ENCODE results near the gene RAP1GAP2. TPM values are rescaled to one million over a fixed set of nuclear protein-coding genes. Genes with fewer than 3 reads are reported as not detected.
"Not testable (repeated sequence)": the region's sequence is repeated elsewhere in the genome, so short reads cannot be mapped to it uniquely, and the experiment has no call there.

The RAP1GAP2 gene
- total RNA-seq, 1 donor, result 2.9 TPM

DNA sequence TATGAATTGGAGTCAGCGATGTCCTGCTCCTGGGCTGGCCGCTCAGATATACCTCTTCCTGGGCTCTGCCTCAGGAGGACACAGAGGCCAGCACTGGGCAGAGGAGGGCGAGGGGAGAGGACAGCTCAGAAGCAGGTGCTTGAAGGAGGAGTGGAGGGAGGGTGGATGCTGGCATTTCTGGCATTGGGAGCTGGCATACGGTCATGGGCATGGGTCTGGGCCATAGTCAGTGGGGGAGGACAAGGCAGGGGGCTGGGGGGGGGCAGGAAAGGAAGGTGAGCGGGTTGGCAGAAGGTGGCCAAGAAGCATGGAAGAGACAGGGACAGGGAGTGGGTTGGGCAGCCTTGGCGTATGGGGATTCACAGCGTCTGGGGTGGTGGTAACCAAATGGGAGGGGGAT is 16.7 kb upstream of the RAP1GAP2 start:
- no peaks in the 10 kb centered on the region for H4K20me1 ChIP-seq (ENCODE audit: insufficient read depth, low read length)
- H3K4me2 ChIP-seq (ENCODE audit: insufficient read depth, low read length), result no peak overlapping the region
- TF ChIP-seq, protein P1, sequence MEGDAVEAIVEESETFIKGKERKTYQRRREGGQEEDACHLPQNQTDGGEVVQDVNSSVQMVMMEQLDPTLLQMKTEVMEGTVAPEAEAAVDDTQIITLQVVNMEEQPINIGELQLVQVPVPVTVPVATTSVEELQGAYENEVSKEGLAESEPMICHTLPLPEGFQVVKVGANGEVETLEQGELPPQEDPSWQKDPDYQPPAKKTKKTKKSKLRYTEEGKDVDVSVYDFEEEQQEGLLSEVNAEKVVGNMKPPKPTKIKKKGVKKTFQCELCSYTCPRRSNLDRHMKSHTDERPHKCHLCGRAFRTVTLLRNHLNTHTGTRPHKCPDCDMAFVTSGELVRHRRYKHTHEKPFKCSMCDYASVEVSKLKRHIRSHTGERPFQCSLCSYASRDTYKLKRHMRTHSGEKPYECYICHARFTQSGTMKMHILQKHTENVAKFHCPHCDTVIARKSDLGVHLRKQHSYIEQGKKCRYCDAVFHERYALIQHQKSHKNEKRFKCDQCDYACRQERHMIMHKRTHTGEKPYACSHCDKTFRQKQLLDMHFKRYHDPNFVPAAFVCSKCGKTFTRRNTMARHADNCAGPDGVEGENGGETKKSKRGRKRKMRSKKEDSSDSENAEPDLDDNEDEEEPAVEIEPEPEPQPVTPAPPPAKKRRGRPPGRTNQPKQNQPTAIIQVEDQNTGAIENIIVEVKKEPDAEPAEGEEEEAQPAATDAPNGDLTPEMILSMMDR (IDR thresholded peaks at IDR 0.05; ENCODE audit: extremely low read depth, low read depth, low read length), result no peak
- DNase-seq (ENCODE audit: insufficient read length, low spot score, missing footprints), result peak; percentile 29
- H3K27ac ChIP-seq (ENCODE audit: low read depth, low read length), result no peak overlapping the region
- no peaks in the 10 kb centered on the region for H3K9me3 ChIP-seq (ENCODE audit: low read depth, low read length)
- no peak overlapping the region for H3K4me3 ChIP-seq (ENCODE audit: insufficient read depth, low read length)
- no peaks in the 10 kb centered on the region for H3K4me1 ChIP-seq (ENCODE audit: insufficient read depth, low read length)
- peaks cover 28% of the 10 kb centered on the region for H3K27me3 ChIP-seq (ENCODE audit: insufficient read depth, low read length)
- no peak overlapping the region for H2AFZ ChIP-seq (ENCODE audit: low read length)
- H3K36me3 ChIP-seq (ENCODE audit: insufficient read depth, low read length), result no peaks in the 10 kb centered on the region
- H3K79me2 ChIP-seq (ENCODE audit: insufficient read depth, low read length), result no peaks in the 10 kb centered on the region

DNA sequence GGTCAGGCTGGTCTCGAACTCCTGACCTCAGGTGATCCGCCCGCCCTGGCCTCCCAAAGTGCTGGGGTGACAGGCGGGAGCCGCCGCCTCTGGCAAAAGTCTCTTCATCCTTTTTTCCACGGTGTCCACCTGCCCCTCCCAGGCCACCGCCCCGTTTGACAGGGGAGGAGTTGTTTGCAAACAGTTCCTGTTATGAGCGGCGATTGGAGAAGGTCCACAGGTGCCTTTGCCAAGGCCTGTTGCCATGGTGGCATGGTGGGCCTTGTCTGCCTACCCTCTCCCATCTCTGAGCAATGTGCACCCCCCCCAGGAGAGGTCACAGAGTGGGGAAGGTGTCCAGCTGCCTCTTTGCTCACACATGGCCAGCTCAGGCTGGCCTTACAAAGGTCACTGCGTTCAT is 16.0 kb upstream of the RAP1GAP2 start:
- H3K9me3 ChIP-seq (ENCODE audit: low read depth, low read length), result no peaks in the 10 kb centered on the region
- TF ChIP-seq, protein P1 (IDR thresholded peaks at IDR 0.05; ENCODE audit: extremely low read depth, low read depth, low read length), result no peak
- H3K79me2 ChIP-seq (ENCODE audit: insufficient read depth, low read length), result no peaks in the 10 kb centered on the region
- no peak overlapping the region for H3K4me2 ChIP-seq (ENCODE audit: insufficient read depth, low read length)
- H3K27me3 ChIP-seq (ENCODE audit: insufficient read depth, low read length), result peaks cover 24% of the 10 kb centered on the region
- no peaks in the 10 kb centered on the region for H3K36me3 ChIP-seq (ENCODE audit: insufficient read depth, low read length)
- no peaks in the 10 kb centered on the region for H3K4me1 ChIP-seq (ENCODE audit: insufficient read depth, low read length)
- H3K27ac ChIP-seq (ENCODE audit: low read depth, low read length), result no peak overlapping the region
- DNase-seq (ENCODE audit: insufficient read length, low spot score, missing footprints), result peak; percentile 54
- no peaks in the 10 kb centered on the region for H4K20me1 ChIP-seq (ENCODE audit: insufficient read depth, low read length)
- no peak overlapping the region for H3K4me3 ChIP-seq (ENCODE audit: insufficient read depth, low read length)
- no peak overlapping the region for H2AFZ ChIP-seq (ENCODE audit: low read length)

DNA sequence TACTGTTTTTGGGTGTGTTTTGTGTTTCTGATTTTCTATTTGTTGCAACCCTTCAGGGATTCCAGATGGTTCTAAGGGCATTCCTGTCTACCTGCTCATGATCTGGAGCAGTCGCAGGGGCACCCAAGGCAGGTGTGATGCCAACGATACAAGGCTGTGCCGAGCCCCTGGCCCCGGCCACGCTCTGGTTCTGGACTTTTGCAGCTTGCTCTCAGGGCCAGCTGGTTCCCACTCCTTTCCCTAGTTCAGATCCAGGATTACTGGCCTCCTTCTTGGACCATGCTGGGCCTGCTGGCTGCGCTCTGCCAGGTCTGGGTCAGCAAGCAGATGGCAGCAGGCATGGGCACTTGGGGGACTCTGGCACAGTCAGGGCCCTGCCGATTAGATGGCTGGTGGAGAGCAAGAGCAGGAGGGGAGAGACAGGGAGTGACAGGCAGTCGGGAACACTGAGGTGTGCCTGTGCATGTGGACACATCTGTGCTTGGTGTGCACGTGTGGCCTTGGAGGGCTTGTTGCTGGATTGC is 15.2 kb upstream of the RAP1GAP2 start:
- H4K20me1 ChIP-seq (ENCODE audit: insufficient read depth, low read length), result no peaks in the 10 kb centered on the region
- TF ChIP-seq, protein P1 (IDR thresholded peaks at IDR 0.05; ENCODE audit: extremely low read depth, low read depth, low read length), result no peak
- DNase-seq (ENCODE audit: insufficient read length, low spot score, missing footprints), result peak; percentile 58
- no peak overlapping the region for H3K27ac ChIP-seq (ENCODE audit: low read depth, low read length)
- no peak overlapping the region for H3K4me3 ChIP-seq (ENCODE audit: insufficient read depth, low read length)
- no peaks in the 10 kb centered on the region for H3K79me2 ChIP-seq (ENCODE audit: insufficient read depth, low read length)
- H2AFZ ChIP-seq (ENCODE audit: low read length), result no peak overlapping the region
- H3K9me3 ChIP-seq (ENCODE audit: low read depth, low read length), result no peaks in the 10 kb centered on the region
- H3K4me1 ChIP-seq (ENCODE audit: insufficient read depth, low read length), result no peaks in the 10 kb centered on the region
- H3K27me3 ChIP-seq (ENCODE audit: insufficient read depth, low read length), result peaks cover 19% of the 10 kb centered on the region
- H3K4me2 ChIP-seq (ENCODE audit: insufficient read depth, low read length), result no peak overlapping the region
- H3K36me3 ChIP-seq (ENCODE audit: insufficient read depth, low read length), result no peaks in the 10 kb centered on the region

DNA sequence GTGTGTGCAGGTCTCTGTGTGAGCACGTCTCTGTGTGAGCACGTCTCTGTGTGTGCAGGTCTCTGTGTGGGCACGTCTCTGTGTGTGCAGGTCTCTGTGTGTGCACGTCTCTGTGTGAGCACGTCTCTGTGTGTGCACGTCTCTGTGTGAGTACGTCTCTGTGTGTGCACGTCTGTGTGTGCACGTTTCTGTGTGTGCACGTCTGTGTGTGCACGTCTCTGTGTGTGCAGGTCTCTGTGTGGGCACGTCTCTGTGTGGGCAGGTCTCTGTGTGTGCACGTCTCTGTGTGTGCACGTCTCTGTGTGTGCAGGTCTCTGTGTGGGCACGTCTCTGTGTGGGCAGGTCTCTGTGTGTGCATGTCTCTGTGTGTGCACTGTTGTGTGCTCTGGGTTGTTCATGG is 14.6 kb upstream of the RAP1GAP2 start:
- not testable (repeated sequence) for H4K20me1 ChIP-seq (ENCODE audit: insufficient read depth, low read length); DNase-seq (ENCODE audit: insufficient read length, low spot score, missing footprints); H3K36me3 ChIP-seq (ENCODE audit: insufficient read depth, low read length); H3K4me3 ChIP-seq (ENCODE audit: insufficient read depth, low read length); H2AFZ ChIP-seq (ENCODE audit: low read length); H3K4me1 ChIP-seq (ENCODE audit: insufficient read depth, low read length); H3K4me2 ChIP-seq (ENCODE audit: insufficient read depth, low read length); H3K27ac ChIP-seq (ENCODE audit: low read depth, low read length); H3K9me3 ChIP-seq (ENCODE audit: low read depth, low read length); H3K79me2 ChIP-seq (ENCODE audit: insufficient read depth, low read length)
- H3K27me3 ChIP-seq (ENCODE audit: insufficient read depth, low read length), result peaks cover 16% of the 10 kb centered on the region
